Activated CD8-positive, alpha-beta memory T cell treated with anti-CD3 and anti-CD28 coated beads, Interleukin-2, amount 50 U/mL, for 48 hours (primary cell): ENCODE measurements around the gene NECAB2.

Experiments
- DNase-seq: peaks from one replicate; pipeline ENCODE4 v3.0.0-alpha.2; 2020

Gene NECAB2

GRCh38 chr16:84029297-84030047 is 61.4 kb downstream of the NECAB2 start:
- no peak for DNase-seq

DNA sequence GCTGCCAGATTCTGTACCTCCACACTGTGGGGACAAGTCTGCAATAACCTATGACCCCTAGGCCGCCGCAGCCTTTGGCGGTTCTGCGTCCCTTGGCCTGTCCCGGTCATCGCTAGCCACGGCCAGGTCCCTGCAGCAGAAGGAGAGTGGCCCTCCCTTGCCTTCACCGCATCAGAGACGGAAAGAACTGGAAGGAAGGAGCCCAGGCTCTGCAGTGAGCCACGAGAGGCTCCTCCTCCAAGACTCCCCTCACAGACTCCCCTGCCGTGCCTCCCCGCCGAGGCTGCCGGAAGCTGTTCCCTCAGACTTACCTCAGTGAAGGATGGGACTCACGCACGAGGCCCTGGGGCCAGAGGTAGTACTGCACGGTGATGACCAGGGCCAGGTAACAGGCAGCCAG is 63.5 kb downstream of the NECAB2 start:
- DNase-seq, result no peak

- DNase-seq, result no peak
Measured at GRCh38 chr16:84032458-84033178, 64.6 kb downstream of the NECAB2 start.

GRCh38 chr16:84033251-84034195 is 65.5 kb downstream of the NECAB2 start:
- no peak for DNase-seq

DNA sequence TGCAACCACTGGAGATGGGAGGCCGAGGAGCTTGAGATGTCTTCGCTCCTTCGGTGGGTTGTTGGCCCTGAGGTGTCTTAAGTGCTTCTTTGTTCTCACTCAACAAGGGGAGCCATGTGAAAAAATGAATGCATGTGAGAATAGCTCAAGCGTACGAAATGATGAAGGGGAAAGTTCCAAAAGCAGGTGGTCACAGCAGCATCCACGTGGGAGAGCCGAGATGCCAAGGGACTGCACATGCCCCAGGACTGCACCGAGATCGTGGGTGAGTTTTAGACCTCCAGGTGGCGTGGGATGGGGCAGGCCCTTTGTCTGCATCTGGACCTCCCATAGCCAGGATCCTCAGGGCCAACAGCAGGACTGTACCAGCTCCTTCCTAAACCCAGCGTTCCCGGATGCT is 66.5 kb downstream of the NECAB2 start:
- no peak for DNase-seq

DNA sequence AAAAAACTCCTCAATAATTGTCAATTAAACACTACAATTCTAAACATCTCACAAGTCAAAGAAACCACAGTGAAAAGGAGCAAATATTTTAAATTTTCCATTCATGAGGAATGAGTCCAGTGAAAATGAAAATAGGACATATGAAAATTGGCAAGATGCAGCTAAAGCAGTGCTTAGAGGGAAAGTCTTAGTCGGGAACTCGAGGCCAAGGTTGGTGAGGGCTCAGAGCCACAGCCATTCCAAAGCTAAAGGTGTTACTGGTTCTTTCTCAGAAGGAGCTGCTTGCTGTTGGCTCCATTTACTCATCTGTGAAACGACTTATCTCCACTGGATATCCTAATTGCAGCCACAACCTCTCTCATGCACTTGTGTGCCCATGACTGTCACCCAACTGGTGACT is 68.1 kb downstream of the NECAB2 start:
- DNase-seq, result no peak

DNA sequence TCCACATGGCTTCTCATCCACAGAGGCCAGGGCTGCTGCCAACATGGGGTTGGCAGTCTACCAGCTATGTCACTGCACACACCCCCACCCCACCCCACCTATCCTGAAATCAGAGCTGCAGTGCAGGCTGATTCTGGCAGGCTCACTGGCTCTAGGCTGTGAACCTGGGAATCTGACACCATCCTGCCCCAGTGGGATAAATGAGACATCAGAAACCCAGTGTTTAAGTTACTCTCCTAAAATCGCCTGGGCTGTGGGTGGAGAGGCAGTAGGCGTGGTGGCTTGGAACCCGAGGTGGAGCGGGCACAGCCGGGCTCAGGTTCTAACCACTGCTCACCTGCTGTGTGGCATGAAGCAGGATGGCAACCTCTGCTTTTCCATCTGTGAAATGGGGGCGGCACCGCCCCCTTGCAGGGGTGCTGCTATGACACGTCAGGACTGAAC is 69.0 kb downstream of the NECAB2 start:
- no peak for DNase-seq

DNA sequence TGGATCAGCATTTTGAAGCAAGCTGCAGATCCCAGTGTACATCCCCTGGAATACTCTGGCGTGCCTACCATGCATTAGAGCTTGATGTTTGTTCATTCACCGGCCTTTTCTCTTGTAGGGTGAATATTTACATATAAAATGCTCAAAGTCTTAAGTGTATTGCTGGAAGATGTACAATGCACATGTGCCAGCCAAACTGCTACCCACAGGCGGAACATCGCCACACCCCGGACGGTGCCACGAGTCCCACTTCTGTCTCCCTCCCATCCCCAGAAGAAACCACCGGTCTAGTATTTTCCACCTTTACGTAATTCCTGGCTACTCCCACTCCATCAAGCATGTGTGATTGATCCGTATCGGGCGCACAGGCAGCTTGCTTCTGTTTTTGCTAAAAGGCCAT is 70.4 kb downstream of the NECAB2 start:
- no peak for DNase-seq

GRCh38 chr16:84039696-84040095 is 71.7 kb downstream of the NECAB2 start:
- no peak for DNase-seq

- no peak for DNase-seq
Measured at GRCh38 chr16:84040226-84040822, 72.3 kb downstream of the NECAB2 start.

DNA sequence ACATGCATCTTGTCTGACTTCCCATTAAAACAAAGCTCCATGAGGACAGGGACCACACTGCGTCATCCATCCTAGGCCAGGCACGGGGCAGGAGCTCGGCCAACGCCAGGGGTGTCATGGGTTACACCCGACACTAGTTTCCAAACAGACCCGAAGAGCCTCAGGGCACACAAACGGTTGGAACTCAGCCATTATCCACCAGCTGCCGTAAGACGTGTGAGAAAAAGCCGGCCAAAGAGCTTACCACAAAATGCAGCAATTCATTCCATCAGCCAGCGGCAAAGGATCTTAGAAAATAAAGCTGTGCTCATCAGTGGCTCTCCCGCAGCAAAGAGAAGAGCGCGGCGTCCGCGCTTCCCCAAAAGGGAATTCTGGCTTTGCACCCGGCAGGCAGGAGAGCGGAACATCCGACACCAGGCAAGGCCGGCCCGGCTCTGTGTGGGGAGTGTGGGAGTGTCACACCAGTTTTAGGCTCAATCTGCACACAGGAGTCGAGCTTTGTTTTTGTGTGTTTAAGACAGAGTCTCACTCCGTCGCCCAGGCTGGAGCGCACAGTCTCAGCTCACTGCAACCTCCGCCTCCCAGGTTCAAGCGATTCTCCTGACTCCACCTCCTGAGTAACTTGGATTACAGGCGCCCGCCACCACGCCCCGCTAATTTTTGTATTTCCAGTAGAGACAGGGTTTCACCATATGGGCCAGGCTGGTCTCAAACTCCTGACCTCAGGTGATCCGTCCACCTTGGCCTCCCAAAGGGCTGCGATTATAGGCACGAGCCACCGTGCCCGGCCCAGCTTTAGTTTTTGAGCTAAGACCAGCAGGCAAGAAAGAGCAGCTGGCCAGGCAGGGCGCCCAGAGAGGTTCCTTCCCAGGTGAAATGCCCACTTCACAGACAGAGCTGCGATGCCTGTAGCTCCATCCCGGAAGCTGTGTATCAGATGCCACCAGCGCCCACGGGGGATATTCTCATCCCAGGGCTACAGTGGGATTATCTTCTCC is 73.1 kb downstream of the NECAB2 start:
- DNase-seq, result no peak

- no peak for DNase-seq
Measured at GRCh38 chr16:84041881-84042280, 73.8 kb downstream of the NECAB2 start.

DNA sequence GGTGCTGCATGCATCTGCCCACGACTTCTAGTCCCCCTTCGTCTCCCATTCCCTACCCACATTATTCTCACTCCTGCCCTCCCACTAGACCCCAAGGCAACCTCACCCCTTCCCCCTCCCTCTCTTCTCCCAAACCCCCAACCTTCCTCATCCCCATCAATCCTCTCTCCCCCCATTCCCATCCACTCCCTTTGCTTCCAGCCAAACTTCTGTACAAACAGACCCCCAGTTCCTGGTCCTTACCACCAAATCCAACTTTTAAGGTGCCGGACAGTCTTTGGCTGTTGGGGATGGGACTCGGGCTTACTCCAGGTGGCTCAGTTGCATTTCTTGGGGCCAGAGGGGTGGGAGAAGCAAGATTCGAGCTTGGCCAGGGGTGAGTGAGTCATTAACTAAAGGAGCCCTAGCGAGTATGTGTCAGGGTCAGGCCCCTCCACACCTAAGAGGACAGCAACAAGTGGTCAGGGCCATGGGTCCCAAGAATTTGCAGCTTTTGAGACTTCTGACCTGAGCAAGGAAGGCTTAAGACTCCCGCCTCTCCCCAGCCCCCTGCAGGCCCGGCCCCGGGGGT is 74.3 kb downstream of the NECAB2 start, which contains the start of gene SLC38A8:
SLC38A8 (minus strand) TSS at position 488 of the 571 bp plus-strand sequence. CDS start 638 bp downstream, outside the sequence.
- DNase-seq, result no peak

- no peak for DNase-seq
Measured at GRCh38 chr16:84042879-84043485, 74.9 kb downstream of the NECAB2 start.

GRCh38 chr16:84043486-84044117 is 75.6 kb downstream of the NECAB2 start:
- DNase-seq, result no peak

DNA sequence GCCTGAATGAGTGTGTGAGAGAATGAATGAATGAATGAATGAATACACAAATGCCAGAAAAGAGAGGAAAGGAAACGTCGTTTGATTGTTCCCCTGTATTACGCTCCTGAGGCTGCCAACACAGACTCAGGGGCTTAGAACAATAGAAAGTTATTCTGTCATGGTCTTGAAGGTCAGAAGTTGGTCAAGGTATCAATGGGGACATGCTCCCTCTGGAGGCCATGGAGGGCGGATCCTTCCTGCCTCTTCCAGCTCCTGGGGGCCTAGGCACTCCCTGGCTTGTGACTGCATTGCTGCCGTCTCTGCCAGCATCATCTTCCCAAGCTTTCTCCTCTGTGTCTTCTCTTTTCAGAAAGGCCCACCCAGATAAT is 76.1 kb downstream of the NECAB2 start:
- no peak for DNase-seq

- no peak for DNase-seq
Measured at GRCh38 chr16:84045001-84045817, 77.2 kb downstream of the NECAB2 start.

- no peak for DNase-seq
Measured at GRCh38 chr16:84045818-84046470, 77.9 kb downstream of the NECAB2 start.

GRCh38 chr16:84047206-84047605 is 79.2 kb downstream of the NECAB2 start:
- DNase-seq, result no peak
